Measurements from ENCODE around the gene CD36.

DNA sequence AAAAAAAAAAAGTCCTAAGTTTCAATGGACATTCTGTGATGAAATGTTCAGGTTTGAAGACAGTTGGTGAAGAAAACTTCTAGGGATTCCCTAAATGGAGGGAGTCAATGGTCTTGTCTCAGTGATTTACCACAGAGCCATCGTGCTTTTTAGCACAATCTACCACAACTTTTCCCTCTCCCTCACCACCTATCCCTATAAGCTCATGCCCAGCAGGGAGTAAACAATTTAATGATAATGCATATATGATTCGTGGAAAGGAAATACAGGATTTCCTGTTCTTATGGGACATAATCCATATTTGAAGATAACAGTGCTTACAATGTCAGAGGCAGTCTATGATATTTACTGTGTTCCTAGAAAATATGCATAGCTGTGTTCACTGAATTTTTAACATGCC is 38.4 kb upstream of the CD36 start:
- TF ChIP-seq, protein P1, sequence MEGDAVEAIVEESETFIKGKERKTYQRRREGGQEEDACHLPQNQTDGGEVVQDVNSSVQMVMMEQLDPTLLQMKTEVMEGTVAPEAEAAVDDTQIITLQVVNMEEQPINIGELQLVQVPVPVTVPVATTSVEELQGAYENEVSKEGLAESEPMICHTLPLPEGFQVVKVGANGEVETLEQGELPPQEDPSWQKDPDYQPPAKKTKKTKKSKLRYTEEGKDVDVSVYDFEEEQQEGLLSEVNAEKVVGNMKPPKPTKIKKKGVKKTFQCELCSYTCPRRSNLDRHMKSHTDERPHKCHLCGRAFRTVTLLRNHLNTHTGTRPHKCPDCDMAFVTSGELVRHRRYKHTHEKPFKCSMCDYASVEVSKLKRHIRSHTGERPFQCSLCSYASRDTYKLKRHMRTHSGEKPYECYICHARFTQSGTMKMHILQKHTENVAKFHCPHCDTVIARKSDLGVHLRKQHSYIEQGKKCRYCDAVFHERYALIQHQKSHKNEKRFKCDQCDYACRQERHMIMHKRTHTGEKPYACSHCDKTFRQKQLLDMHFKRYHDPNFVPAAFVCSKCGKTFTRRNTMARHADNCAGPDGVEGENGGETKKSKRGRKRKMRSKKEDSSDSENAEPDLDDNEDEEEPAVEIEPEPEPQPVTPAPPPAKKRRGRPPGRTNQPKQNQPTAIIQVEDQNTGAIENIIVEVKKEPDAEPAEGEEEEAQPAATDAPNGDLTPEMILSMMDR (IDR thresholded peaks at IDR 0.05) = no peak
- TF ChIP-seq POLR2A (IDR thresholded peaks at IDR 0.05) = no peak

Data from uterus (tissue), 2 donors.